Left lung (tissue), 10 donors: ENCODE data around the gene SFXN5. TPM values are rescaled to one million over a fixed set of nuclear protein-coding genes. Genes with fewer than 3 reads are reported as not detected.

Source experiments
- ATAC-seq: fragments of 200-7000 bp; cut with Tn5 transposase; one replicate; pipeline ENCODE4 v1.9.1; 2020; ENCODE audit warnings: moderate library complexity
- DNase-seq, 4 donors: peaks; one replicate each; pipeline ENCODE4 v3.0.0-alpha.2; 2013 to 2020
- H3K27ac ChIP-seq, 2 donors: fragments of 200-600 bp; sonication (generic) in 1 of 2; one replicate each; pipeline versions ENCODE4 v1.5.0 to v1.8.0; 2020 to 2021
- H3K27me3 ChIP-seq, 2 donors: fragments of 200-600 bp; sonication (generic) in 1 of 2; one replicate each; pipeline versions ENCODE4 v1.5.0 to v1.8.0; 2020 to 2021
- H3K36me3 ChIP-seq, 2 donors: fragments of 200-600 bp; sonication (generic) in 1 of 2; one replicate each; pipeline versions ENCODE4 v1.5.0 to v1.8.0; 2020 to 2021
- H3K4me1 ChIP-seq, 2 donors: fragments of 200-600 bp; one replicate each; pipeline ENCODE4 v1.8.0; 2021
- H3K4me3 ChIP-seq, 2 donors: fragments of 200-600 bp; sonication (generic) in 1 of 2; one replicate each; pipeline versions ENCODE4 v1.5.0 to v1.8.0; 2020 to 2021; ENCODE audit warnings: mild to moderate bottlenecking in 1 of 2
- H3K9me3 ChIP-seq, 2 donors: fragments of 200-600 bp; sonication (generic) in 1 of 2; one replicate each; pipeline versions ENCODE4 v1.5.0 to v1.8.0; 2020 to 2021
- intact Hi-C, 2 donors: fragments of 100-400 bp; cut with DNase I; formaldehyde crosslinking; loops; one replicate each; pipeline versions ENCODE4 v1.11.2 to v1.14.2; 2022
- polyA plus RNA-seq, 6 donors: library from polyadenylated mRNA; unstranded; fragments of 120-200 nt; gene quantifications; one replicate each; pipeline ENCODE4 v1.2.1, GENCODE V29; 2013; ENCODE audit not compliant: insufficient read length in 6 of 6
- total RNA-seq, 2 donors: library from RNA; stranded (reverse); fragmentation: NEBNext Ultra II Directional; extraction: Animal tissue kit (Norgen Biotek cat#: 25700); gene quantifications; one replicate each; pipeline ENCODE4 v1.2.1, GENCODE V29; 2021
- TF ChIP-seq, protein P1 (sequence below), 2 donors: fragments of 200-600 bp; sonication (generic) in 1 of 2; IDR thresholded peaks; one replicate each; pipeline versions ENCODE4 v1.5.0 to v1.8.0; 2021; ENCODE audit warnings: antibody characterized with exemption in 2 of 2
- donor health status: DM: no; HTN: yes; CAD: no.
- donor health status: DM: no; HTN: no; CAD: no.

SFXN5 gene
- total and polyA plus RNA-seq, 8 donors = 14.5 to 21.1 (median 15.8) TPM

DNA sequence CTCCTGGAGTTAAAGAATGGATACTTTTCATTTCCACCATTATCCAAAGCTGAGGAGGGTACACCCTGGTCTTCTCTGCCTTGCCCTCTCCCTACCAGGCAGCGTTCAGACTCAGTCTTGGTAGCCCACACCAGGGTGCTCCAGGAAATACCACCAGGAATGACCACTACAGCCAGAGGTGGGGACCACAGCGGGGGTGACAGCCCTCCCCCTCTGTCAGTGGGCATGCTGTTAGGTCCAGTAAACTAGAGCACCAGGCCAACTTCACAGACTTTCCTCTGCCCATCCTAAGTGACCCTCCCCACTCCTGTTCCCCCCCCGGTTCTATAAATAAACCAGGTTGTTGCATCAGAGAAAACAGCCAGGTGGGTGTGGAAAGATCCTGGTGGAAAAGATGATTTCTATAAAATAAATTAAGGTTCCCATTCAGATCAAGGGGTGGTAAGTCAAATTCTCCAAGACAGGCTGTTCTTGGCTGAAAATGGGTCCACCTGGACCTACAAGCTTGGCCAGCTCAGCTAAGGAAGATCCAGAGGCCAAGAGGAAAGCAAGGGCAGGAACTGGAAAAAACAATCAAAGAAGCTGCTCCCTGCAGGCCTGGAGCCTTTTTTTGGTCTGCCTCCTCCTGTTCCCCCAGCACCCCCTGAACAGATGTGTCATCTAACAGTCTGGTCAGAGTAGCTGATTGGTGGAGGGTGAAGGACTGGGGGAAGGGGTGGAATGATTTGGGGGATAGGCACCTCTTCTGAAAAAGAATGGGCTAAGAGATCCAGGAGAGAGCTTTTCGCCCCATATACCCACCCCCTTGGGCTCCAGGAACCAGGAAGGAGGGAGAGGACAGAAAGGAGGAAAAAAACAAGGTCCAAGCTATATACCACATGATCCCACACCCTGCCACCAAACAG is 38.9 kb upstream of the SFXN5 start:
- TF ChIP-seq, protein P1, sequence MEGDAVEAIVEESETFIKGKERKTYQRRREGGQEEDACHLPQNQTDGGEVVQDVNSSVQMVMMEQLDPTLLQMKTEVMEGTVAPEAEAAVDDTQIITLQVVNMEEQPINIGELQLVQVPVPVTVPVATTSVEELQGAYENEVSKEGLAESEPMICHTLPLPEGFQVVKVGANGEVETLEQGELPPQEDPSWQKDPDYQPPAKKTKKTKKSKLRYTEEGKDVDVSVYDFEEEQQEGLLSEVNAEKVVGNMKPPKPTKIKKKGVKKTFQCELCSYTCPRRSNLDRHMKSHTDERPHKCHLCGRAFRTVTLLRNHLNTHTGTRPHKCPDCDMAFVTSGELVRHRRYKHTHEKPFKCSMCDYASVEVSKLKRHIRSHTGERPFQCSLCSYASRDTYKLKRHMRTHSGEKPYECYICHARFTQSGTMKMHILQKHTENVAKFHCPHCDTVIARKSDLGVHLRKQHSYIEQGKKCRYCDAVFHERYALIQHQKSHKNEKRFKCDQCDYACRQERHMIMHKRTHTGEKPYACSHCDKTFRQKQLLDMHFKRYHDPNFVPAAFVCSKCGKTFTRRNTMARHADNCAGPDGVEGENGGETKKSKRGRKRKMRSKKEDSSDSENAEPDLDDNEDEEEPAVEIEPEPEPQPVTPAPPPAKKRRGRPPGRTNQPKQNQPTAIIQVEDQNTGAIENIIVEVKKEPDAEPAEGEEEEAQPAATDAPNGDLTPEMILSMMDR (IDR thresholded peaks at IDR 0.05) = no peak
- intact Hi-C loops = no loop called here
- no peaks in the 10 kb centered on the region for H3K36me3 ChIP-seq
- no peaks in the 10 kb centered on the region for H3K9me3 ChIP-seq
- no peak for DNase-seq
- H3K4me3 ChIP-seq = peak overlapping the region; percentile 59 to 82
- no peak for ATAC-seq
- H3K27ac ChIP-seq = no peak overlapping the region
- peaks cover 0 to 48% of the 10 kb centered on the region in 2 donors for H3K27me3 ChIP-seq
- H3K4me1 ChIP-seq = peaks cover 12 to 39% of the 10 kb centered on the region in 2 donors

DNA sequence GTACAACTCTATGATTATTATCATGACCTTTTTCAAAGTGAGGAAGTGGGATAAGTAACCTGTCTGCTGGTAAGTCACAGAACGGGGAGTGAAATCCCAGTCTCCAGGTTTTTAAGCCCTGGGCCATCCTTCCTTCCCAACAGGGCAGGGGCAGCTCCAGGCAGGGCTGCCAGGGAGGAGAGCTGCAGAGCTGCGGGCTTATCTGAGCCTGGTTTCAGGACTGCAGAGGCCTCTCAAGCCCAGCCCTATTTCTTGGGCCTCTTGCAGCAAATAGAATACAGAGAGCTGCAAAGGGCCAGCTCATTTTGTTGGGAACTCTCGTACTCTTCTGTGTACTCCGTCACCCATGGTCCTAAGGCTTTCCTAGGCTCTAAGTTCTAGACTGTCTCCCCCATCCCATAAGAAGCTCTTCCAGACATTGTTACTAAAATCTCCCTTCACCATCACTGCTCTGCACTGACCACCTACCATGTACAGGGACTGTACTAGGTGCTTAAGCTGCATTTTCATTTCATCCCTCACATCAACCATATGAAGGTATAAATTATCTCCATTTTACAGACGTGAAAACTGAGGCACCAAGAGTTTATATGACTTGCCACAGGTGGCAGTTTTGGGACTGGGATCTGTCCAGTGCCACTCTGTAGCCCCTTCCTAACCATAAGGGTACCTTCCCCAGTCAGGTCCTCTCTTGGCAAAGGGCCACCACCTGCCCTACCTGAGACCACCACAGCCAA is 38.1 kb upstream of the SFXN5 start:
- Histone ChIP-seq H3K4me1 (peaks cover 12 to 39% of the 10 kb centered on the region in 2 donors), H3K27me3 (peaks cover 0 to 48% of the 10 kb centered on the region in 2 donors), H3K27ac (no peak overlapping the region), H3K36me3 (no peaks in the 10 kb centered on the region), H3K9me3 (no peaks in the 10 kb centered on the region), H3K4me3 (no peak overlapping the region)
- ATAC-seq (no peak), DNase-seq (no peak)
- intact Hi-C loops = no loop called here
- TF ChIP-seq, protein P1 (IDR thresholded peaks at IDR 0.05) = no peak

DNA sequence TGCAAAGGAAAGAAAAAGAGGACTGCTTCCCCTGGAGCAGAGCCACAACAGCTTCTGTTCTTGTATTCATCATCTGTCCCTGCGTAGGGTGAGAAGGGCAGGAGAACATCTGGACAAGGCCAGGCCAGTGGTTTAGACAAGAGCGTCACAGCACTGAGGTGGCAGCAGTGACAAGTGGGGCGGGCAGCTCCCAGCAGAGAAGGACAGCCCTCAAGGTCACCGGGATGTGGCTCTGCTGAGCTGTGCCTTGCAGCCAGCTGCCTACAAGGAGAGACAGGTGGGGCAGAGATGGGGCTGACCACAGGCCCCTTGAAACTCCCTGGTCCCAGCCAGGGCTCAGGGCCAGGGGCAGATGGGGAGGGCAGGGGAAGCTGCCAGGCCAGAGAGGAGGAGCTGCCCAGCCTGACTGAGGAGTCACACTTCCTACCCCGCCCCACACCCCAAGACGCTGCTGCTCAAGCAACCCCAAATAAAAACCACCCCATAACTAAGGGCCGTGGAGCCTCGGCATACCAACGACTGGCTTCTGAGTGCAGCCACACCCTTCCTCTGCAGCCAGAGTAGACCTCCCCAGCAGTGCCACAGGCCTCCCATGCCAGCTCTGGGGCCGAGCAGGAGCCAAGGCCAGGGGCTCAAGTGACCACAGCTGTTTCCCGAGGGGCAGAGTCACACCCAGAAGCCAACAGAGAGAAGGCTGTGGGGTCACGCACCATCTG is 35.9 kb upstream of the SFXN5 start:
- Histone ChIP-seq H3K4me1 (peaks cover 12 to 29% of the 10 kb centered on the region in 2 donors), H3K36me3 (no peaks in the 10 kb centered on the region), H3K9me3 (no peaks in the 10 kb centered on the region), H3K4me3 (no peak overlapping the region), H3K27ac (no peak overlapping the region), H3K27me3 (peaks cover 0 to 25% of the 10 kb centered on the region in 2 donors)
- intact Hi-C loops = no loop called here
- TF ChIP-seq, protein P1 (IDR thresholded peaks at IDR 0.05) = no peak
- ATAC-seq = peak; percentile 9
- no peak for DNase-seq

DNA sequence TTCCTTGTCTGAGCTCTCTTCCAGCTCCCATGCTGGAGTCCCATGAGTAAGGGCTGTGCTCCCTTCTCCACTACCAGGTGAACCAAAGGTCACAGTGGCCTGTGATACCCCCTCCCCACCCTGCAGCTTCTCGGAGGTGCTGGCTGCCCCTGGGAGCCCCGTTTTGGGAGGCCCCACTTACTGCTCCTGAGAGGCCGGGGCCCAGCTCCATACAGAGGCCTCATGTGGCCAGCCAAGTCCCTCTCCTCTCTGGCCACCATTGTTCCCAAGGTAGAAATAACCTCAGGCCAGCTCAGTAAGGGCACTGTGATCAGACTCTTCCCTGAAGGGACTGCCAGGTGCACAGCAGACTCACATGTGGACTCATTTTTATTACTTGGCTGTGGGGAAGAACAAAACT is 35.3 kb upstream of the SFXN5 start:
- Histone ChIP-seq H3K27ac (no peak overlapping the region), H3K36me3 (no peaks in the 10 kb centered on the region), H3K27me3 (peaks cover 0 to 19% of the 10 kb centered on the region in 2 donors), H3K4me3 (no peak overlapping the region), H3K4me1 (peaks cover 12 to 24% of the 10 kb centered on the region in 2 donors), H3K9me3 (no peaks in the 10 kb centered on the region)
- TF ChIP-seq, protein P1 (IDR thresholded peaks at IDR 0.05) = no peak
- no peak for ATAC-seq
- intact Hi-C loops = no loop called here
- no peak for DNase-seq
